Fibroblast of skin of right biceps (primary cell): ENCODE results near the gene METAP1.
"Not testable (repeated sequence)": the region's sequence is repeated elsewhere in the genome, so short reads cannot be mapped to it uniquely, and the experiment has no call there.

Experiments used
- DNase-seq: peaks from one replicate; pipeline ENCODE4 v3.0.0-alpha.2; 2013

Gene METAP1

GRCh38 chr4:99061048-99061700, 65.7 kb downstream of the METAP1 start:
- DNase-seq, result no peak

- no peak for DNase-seq
These were observed 66.6 kb downstream of the METAP1 start for GRCh38 chr4:99062120-99062519.

GRCh38 chr4:99065521-99065920, 70.0 kb downstream of the METAP1 start:
- DNase-seq, result not testable (repeated sequence)

GRCh38 chr4:99067617-99068016, 72.1 kb downstream of the METAP1 start:
- no peak for DNase-seq

GRCh38 chr4:99071159-99071558, 75.6 kb downstream of the METAP1 start:
- no peak for DNase-seq

- no peak for DNase-seq
These were observed 79.3 kb downstream of the METAP1 start for GRCh38 chr4:99074816-99075215.

- DNase-seq, result no peak
These were observed 80.9 kb downstream of the METAP1 start for GRCh38 chr4:99076292-99076976.

- no peak for DNase-seq
These were observed 81.7 kb downstream of the METAP1 start for GRCh38 chr4:99077177-99077576.

- no peak for DNase-seq
These were observed 82.8 kb downstream of the METAP1 start for GRCh38 chr4:99078336-99078735.

GRCh38 chr4:99078931-99079624, 83.6 kb downstream of the METAP1 start:
- no peak for DNase-seq

- DNase-seq, result no peak
These were observed 84.2 kb downstream of the METAP1 start for GRCh38 chr4:99079625-99080295.

GRCh38 chr4:99080869-99081268, 85.3 kb downstream of the METAP1 start:
- DNase-seq, result not testable (repeated sequence)

GRCh38 chr4:99082192-99082591, 86.7 kb downstream of the METAP1 start:
- DNase-seq, result no peak

- no peak for DNase-seq
These were observed 89.1 kb downstream of the METAP1 start for GRCh38 chr4:99084595-99084994.

- DNase-seq, result peak; percentile 66
These were observed 92.5 kb downstream of the METAP1 start for GRCh38 chr4:99088023-99088449.

- peak; percentile 89 for DNase-seq
These were observed 93.2 kb downstream of the METAP1 start, which contains the start of gene ADH5 for GRCh38 chr4:99088481-99089365. Gene ADH5 (minus strand): TSS chr4:99088788. CDS start chr4:99088700, 88 bp downstream.

- peak; percentile 33 for DNase-seq
These were observed 95.1 kb downstream of the METAP1 start for GRCh38 chr4:99090481-99091215.

- DNase-seq, result no peak
These were observed 95.7 kb downstream of the METAP1 start for GRCh38 chr4:99091216-99091575.

GRCh38 chr4:99091841-99092240, 96.3 kb downstream of the METAP1 start:
- not testable (repeated sequence) for DNase-seq

GRCh38 chr4:99099311-99099710, 103.8 kb downstream of the METAP1 start:
- no peak for DNase-seq

GRCh38 chr4:99099814-99100213, 104.3 kb downstream of the METAP1 start:
- DNase-seq, result peak; percentile 55

- DNase-seq, result peak; percentile 50
These were observed 105.4 kb downstream of the METAP1 start for GRCh38 chr4:99100876-99101275.
